Measurements from ENCODE around the gene ADGRG1. TPM values are rescaled to one million over a fixed set of nuclear protein-coding genes. Genes with fewer than 3 reads are reported as not detected.

Gene ADGRG1
- total RNA-seq, 1 experiment from 2014 or later = 2.0 TPM

GRCh38 chr16:57695680-57696069, 67.2 kb downstream of the ADGRG1 start (continued):
- no peak for TF ChIP-seq E2F1 (CRISPR knock-in tag; IDR thresholded peaks at IDR 0.05)
- TF ChIP-seq AR (CRISPR knock-in tag; IDR thresholded peaks at IDR 0.05) = no peak
- no peak for TF ChIP-seq TEAD4 (CRISPR knock-in tag; IDR thresholded peaks at IDR 0.05)
- TF ChIP-seq ZNF232 (CRISPR knock-in tag; IDR thresholded peaks at IDR 0.05) = no peak
- TF ChIP-seq OVOL2 (CRISPR knock-in tag; IDR thresholded peaks at IDR 0.05; ENCODE audit: borderline replicate concordance) = no peak
- TF ChIP-seq NFATC4 (CRISPR knock-in tag; IDR thresholded peaks at IDR 0.05) = no peak
- TF ChIP-seq MYBL2 (CRISPR knock-in tag; IDR thresholded peaks at IDR 0.05) = no peak
- no peak for TF ChIP-seq PREB (CRISPR knock-in tag; IDR thresholded peaks at IDR 0.05; ENCODE audit: borderline replicate concordance)
- TF ChIP-seq ATF2 (CRISPR knock-in tag; IDR thresholded peaks at IDR 0.05; ENCODE audit: borderline replicate concordance, low read depth) = no peak
- no peak for TF ChIP-seq FOXJ3 (CRISPR knock-in tag; IDR thresholded peaks at IDR 0.05; ENCODE audit: borderline replicate concordance)

GRCh38 chr16:57696240-57696639, 67.8 kb downstream of the ADGRG1 start:
- Mint-ChIP-seq H3K9me3 (no peaks in the 10 kb centered on the region), H3K4me1 (peaks cover 6% of the 10 kb centered on the region), H3K27me3 (ENCODE audit: low read depth) (no peaks in the 10 kb centered on the region), H3K27ac (no peak overlapping the region), H3K36me3 (no peaks in the 10 kb centered on the region), H3K4me3 (no peak overlapping the region)
- POLR2A ChIA-PET = no interaction called here
- ATAC-seq (no peak), DNase-seq (ENCODE audit: low spot score) (no peak)
- TF ChIP-seq ZBTB43 (CRISPR knock-in tag; IDR thresholded peaks at IDR 0.05) (no peak), ZNF232 (CRISPR knock-in tag; IDR thresholded peaks at IDR 0.05) (no peak), USF2 (CRISPR knock-in tag; IDR thresholded peaks at IDR 0.05) (no peak), ZNF416 (CRISPR knock-in tag; IDR thresholded peaks at IDR 0.05) (no peak), NR2C2 (CRISPR knock-in tag; IDR thresholded peaks at IDR 0.05) (no peak), HMGA2 (CRISPR knock-in tag; IDR thresholded peaks at IDR 0.05) (no peak), AFF4 (CRISPR knock-in tag; IDR thresholded peaks at IDR 0.05; ENCODE audit: borderline replicate concordance) (no peak), ZNF281 (CRISPR knock-in tag; IDR thresholded peaks at IDR 0.05) (no peak)
- CTCF ChIA-PET = interaction anchor here (1.7 kb wide), 1 partner anchor 105 kb away, joined by 3 read pairs; no protein-coding TSS in a partner anchor
